Activated CD4-positive, alpha-beta T cell treated with anti-CD3 and anti-CD28 coated beads for 24 hours (primary cell): ENCODE results near the gene KISS1.
A peak's percentile ranks its signal among the peaks of the same experiment; 100 is the strongest.

Source experiments
- DNase-seq, 2 donors: peaks; one replicate each; pipeline ENCODE4 v3.0.0-alpha.2; 2020; ENCODE audit warnings: low read depth in 2 of 2

KISS1 gene

GRCh38 chr1:204191456-204191855 lies 4.8 kb downstream of the KISS1 start:
- no peak for DNase-seq

- DNase-seq = no peak
Measured at GRCh38 chr1:204190212-204191211, 5.8 kb downstream of the KISS1 start.

- DNase-seq = no peak
Measured at GRCh38 chr1:204188959-204189639, 7.2 kb downstream of the KISS1 start.

DNA sequence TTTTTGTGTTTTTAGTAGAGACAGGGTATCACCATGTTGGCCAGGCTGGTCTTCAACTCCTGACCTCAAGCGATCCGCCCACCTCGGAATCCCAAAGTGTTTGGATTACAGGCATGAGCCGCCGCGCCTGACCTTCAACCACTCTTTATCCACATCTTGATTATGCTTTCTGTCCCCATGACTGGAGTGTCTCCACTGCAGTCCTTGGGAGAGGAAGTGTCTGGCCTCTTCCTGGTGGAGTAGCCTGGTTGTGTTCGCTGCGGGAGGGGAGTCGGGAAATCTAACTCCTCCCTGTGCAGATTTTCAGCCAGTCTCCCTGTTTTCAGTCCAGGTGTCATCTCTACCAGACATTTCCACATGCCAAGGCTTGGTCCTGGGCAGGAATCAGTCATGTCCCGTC lies 9.7 kb downstream of the KISS1 start:
- no peak for DNase-seq

- DNase-seq = no peak
Measured at GRCh38 chr1:204181116-204181515, 15.2 kb downstream of the KISS1 start.

GRCh38 chr1:204180133-204180532 lies 16.2 kb downstream of the KISS1 start:
- DNase-seq = no peak

GRCh38 chr1:204178487-204179281 lies 17.6 kb downstream of the KISS1 start:
- DNase-seq = no peak

DNA sequence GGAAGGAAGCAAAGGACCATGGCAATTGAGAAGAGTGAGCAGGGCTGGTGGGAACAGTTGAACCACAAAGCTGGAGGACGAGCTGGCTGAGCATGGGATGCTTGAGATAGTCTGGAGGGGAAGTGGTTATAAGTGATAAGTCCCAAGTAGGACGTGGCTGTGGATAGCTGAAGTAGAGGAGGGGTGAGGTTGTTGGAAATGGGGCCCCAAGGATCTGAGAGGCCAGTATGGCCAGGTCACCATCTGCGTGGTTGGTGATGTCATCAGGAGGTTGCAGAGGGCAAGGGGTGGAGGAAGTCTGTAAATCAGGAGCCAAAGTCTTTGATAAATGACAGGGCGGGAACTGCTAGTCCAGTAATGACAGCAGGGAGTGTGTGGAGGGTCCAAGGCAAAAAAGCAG lies 19.2 kb downstream of the KISS1 start:
- no peak for DNase-seq

DNA sequence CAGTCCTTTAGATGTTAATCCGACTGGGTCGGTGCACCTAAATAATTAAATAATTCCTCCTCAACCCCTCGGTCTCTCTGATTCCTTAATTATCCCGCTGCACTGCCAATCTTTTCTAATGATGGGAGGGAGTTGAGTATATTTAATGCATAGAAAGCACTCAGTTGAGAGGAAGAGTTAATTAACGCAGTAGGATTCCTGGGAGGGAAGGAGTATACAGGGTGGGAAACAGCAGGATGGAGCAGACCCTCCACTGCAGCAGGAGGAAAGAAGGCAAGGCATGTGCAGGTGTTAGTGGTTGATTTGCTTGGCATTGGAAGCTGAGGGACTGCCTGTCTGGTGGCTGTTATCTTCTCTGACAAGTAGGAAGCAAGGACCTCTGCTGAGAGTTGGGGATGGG lies 20.2 kb downstream of the KISS1 start:
- no peak for DNase-seq

DNA sequence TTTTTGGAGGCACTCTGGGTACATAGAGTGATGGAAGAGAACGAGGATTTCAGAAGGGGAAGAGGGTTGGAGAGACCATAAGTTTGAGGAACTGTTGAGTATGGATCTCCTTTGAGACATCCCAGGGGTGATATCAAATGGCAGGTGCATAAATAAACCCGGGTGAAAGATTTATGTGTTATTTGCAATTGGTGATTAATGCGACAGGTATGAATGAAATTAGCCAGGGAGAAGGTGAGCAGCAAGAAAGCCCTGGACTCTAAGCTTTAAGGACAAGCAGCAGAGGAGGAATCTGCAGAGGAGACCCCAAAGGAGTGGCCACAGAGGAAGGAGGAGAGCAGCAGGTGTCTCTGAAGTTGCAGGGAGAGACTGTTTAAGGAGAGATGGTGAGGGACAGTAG lies 21.3 kb downstream of the KISS1 start:
- DNase-seq = no peak

- no peak for DNase-seq
Measured at GRCh38 chr1:204172404-204173029, 23.8 kb downstream of the KISS1 start.

DNA sequence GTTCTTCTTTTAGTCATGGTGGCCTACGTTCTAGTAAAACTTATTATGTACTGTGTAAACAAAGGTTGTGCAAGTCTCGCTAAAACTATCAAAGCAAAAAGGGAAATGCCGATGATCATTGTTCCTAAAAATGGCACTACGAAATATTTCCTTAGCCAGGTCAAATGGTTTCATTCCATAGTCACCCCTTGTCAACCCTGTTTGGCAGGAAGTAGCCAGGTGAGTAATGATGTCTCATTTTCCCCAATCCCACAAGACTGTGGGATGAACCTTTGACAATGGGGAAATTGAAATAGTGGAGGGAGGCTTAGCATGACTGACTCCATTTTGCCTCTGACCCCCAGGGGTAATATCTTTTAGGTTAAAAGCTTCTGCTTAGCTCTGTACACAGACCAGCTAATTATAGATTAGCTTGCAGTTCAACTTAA lies 24.5 kb downstream of the KISS1 start:
- no peak for DNase-seq

DNA sequence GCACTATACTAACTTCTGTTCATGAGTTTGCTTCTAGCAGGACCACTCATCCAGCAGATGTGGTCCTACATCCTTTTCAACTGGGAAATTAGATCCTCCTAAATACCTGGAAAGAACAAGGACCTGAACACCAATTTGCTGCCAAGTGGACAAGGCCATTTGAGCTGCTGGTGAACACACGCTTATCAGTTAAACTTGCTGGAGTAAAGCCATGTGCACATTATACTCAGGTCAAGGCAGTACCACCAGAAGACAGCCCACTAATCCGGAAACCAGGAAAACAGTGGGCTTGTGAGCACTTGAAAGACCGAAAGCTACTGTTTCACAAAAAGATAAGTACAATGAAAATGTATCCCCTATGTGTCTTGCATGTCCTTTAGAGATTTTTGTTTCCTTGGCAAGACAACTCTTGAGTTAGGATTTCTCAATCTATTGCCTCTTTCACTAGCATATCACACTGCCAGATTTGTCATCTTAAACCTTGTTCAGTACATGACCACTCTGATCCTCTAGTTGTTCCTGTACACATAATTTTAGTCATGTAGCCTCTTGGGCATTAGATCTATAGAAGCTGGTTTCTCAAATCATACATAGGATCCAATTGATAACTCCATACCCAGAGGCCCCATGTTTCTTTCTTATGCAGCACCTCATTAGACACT lies 25.7 kb downstream of the KISS1 start:
- DNase-seq = no peak

- DNase-seq = no peak
Measured at GRCh38 chr1:204169858-204170257, 26.4 kb downstream of the KISS1 start.

DNA sequence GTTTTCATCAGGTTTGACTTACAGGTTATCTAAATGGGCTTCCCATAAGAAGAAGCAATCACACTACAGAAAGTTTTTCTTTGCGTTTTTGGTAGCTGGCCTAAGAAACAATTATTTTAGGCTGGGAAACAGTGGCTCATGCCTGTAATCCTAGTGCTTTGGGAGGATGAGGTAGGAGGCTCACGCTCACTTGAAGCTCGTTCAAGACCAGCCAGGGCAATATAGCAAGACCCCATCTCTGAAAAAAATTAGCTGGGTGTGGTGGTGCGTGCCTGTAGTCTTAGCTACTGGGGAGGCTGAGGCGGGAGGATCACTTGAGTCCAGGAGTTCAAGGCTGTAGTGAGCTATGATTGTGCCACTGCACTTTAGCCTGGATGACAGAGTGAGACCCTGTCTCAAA lies 28.6 kb downstream of the KISS1 start:
- DNase-seq = no peak

DNA sequence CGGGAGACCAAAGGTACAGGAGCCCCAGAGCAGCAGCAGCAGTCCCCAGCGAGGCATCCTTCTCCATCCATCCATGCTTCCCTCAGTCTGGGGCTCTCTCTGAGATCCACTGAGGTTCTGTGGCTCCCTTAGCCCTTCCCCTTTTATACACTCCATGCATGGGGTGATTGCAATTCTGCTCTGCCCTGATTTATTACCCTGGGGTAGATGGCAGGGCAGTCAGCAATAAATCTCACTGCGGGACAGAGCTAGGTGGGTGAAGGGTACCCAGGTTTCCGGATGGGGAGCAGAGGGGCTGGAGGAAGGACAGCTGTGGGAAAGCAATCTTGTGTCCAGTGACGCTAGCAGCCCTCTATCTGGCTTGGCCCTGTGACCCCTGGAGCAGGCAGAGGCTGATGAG lies 30.1 kb downstream of the KISS1 start, which contains the start of gene REN:
REN (minus strand) TSS at position 119 of the 400 bp plus-strand sequence; CDS start at position 75, 44 bp downstream.
- DNase-seq = no peak

DNA sequence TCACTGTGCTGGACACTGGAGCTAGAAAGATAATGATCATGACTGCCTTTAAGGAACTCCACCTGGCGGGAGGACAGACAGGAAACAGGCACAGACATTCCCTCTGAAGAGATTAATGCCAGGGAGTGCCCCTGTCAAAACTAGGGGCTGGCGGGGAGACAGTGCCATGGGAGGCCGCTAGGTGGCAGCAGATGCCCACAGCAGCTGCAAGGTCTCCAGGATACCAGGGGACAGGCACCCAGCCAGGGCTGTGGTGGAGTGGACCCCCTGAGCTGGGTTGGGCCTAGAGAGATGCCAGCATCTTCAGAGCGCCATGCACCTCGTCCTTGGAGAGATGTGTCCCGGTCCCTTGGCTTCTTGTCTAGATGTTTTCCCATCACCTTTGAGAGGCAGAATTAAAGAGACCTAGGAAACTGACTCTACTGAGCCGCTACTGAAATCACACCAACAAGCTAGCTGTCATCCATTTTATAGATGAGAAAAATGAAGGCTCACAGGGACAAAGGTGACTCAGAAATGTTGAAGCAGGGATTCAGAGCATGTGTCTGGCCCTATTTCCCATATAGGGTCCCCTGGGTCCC lies 33.7 kb downstream of the KISS1 start:
- DNase-seq = peak; percentile 72 to 74

GRCh38 chr1:204161609-204162493 lies 34.4 kb downstream of the KISS1 start:
- DNase-seq = no peak

DNA sequence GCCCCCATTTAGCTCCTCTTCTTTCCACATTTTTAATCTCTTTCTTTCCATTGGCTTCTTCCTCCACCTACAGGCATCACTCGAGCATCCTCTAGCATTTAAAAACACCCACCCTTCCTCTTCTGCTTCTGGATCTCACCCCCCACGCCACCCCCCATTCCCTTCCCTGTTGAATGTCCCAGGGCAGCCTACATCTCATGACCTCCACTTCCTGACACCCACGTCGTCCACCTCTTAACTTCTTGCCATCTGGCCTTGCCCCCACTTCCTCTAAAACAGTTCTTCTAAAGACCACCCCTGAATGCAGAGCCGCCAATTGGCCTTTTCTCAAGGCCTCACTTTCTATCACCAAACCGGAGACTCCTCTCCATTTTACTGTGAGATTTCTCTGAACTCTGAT lies 38.3 kb downstream of the KISS1 start:
- no peak for DNase-seq

DNA sequence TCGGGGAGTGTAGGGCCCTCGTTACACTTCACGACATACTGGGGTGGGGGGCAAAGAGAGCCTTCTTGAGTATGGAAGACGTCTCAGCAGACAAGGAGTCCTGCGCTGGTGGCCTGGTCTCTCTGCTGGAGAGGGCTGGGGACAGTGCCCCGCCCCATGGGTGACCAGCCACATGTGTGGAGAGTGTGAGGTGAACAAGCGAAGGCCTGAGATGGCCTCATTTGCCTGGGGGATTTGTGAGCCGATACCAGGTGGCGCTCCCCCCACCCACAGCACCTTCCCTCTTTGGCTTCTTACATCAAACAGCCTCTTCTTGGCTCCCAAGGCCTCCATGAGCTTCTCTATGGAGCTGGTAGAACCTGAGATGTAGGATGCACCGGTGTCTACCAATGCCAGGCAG lies 40.4 kb downstream of the KISS1 start:
- no peak for DNase-seq
